GM12865 (cell line): ENCODE data around the gene CHAF1B.

Experiments used
- DNase-seq: peaks from one replicate; pipeline ENCODE4 v3.0.0; 2010; ENCODE audit warnings: low read depth
- H3K4me3 ChIP-seq: 2 replicates; pipeline ENCODE4 v1.5.1; 2011; ENCODE audit warnings: mild to moderate bottlenecking, low read depth, low read length, control low read depth
- TF ChIP-seq, protein P1 (sequence below): IDR thresholded peaks from 2 replicates; pipeline ENCODE4 v1.5.1; 2011; ENCODE audit warnings: low read length, control low read depth, low read depth, inconsistent platforms; ENCODE audit not compliant: insufficient read depth; ENCODE audit errors: missing control alignments

Gene CHAF1B

DNA sequence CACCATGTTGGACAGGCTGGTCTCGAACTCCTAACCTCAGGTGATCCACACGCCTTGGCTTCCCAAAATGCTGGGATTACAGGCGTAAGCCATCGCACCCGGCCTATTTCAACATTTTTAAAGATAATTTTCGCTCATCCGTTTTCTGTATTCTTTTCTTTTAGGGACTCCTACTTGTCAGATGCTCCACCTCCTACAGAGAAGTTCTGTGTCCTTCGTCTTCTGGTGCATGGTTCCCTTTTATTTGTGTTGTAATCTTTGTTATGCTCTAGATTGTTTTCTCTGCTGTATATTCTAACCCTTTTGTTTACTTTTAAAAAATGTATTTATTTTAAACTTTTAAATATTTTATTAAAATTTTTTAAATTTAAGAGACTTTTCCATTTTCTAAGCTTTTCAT is 66.3 kb downstream of the CHAF1B start:
- no peak overlapping the region for H3K4me3 ChIP-seq
- DNase-seq, result no peak
- TF ChIP-seq, protein P1, sequence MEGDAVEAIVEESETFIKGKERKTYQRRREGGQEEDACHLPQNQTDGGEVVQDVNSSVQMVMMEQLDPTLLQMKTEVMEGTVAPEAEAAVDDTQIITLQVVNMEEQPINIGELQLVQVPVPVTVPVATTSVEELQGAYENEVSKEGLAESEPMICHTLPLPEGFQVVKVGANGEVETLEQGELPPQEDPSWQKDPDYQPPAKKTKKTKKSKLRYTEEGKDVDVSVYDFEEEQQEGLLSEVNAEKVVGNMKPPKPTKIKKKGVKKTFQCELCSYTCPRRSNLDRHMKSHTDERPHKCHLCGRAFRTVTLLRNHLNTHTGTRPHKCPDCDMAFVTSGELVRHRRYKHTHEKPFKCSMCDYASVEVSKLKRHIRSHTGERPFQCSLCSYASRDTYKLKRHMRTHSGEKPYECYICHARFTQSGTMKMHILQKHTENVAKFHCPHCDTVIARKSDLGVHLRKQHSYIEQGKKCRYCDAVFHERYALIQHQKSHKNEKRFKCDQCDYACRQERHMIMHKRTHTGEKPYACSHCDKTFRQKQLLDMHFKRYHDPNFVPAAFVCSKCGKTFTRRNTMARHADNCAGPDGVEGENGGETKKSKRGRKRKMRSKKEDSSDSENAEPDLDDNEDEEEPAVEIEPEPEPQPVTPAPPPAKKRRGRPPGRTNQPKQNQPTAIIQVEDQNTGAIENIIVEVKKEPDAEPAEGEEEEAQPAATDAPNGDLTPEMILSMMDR, result no peak

DNA sequence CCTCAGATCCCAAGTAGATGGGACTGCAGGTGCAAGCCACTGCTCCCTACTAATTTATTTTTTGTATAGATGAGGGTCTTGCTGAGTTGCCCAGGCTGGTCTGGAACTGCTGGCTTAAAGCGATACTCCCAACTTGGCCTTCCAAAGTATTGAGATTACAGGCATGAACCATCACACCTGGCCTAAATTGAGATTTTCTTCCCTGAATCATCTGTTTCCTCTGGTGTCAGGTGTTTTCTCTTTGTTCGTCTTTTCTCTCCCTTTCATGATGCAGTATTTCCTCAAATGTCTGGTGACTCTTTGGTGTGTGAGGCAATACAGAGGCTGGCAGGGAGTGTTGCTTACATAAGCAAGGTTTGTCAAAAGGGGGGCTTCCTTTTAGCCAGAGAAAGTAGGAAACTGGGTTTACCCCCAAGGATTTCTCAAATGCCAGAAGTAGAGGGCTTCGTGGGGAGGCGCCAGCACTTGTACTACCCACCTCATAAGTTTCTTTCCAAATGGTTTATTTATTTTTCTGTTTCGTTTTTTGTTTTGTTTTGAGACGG is 67.2 kb downstream of the CHAF1B start:
- no peak overlapping the region for H3K4me3 ChIP-seq
- TF ChIP-seq, protein P1, result no peak
- no peak for DNase-seq

DNA sequence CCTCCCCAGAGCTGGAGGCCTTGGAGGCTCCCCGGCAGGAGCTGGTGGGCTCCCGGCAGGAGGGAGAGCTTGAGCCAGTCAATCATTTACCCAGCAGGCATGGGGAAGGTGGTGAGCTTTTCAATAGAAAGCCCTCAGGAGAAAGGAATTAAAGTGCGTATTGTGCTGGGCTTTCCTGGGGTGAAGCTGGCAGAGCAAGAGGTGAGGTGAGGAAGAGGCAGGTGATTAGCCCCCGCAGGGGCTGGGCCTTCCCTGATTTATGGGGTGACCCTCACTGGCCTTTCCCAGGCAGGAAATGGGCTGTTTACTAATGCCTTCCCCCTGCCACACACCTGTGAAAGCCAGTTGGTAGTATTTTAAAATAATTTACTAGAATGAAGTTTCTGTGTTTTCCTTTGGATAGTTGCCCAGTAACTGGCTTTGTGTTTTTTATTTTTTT is 68.9 kb downstream of the CHAF1B start:
- no peak for DNase-seq
- TF ChIP-seq, protein P1, result no peak
- H3K4me3 ChIP-seq, result no peak overlapping the region

DNA sequence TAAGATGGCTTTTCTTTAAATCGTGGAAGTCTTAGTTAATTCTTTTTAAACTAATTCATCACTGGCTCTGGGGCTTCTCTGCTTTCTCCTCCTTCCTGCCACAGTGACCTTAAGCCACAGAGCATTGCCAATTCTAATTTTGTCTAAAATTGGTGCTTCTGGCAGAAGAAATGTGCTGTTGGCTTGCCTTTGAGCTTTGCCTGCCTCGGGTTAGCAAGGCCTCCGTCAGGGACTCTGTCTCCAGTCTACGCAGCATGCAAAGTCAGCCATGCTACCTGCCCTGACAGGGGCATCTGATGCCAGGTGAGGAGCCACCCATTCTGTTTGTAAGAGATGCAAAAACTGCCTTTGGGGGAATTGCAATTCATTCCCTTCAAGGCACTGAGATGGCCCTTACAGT is 69.5 kb downstream of the CHAF1B start:
- TF ChIP-seq, protein P1, result no peak
- DNase-seq, result no peak
- no peak overlapping the region for H3K4me3 ChIP-seq

DNA sequence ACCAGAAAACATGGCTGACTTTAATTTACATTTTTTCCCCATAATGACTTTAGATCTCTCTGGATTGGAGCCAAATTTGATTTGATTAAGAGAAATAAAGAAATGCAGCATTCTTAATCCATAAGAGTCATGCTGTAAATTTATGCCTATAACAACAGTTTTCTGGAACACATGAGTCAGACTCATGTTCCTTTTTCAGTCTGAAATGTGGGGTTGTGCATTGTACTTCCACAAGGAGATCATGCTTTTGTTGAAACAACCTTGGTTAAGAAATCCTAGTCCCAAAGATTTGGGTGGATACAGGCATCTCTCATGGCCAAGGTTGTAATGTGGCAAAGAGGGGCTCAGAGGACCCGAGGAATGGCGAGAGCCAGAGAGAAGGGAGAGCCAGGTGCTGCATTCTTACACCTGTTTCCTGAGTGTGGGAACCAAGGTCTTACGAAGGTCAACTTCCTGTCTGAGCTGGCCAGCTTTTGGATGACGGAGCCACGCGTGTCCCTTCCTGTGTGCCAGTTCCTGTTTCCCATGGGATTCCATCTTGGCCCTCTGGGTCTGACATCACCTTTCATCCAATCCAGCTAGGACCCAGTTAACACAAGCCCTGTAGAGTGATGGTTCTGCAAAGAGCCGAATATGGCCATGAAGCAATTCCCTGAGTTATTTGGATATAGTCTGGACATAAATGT is 71.7 kb downstream of the CHAF1B start:
- TF ChIP-seq, protein P1, result no peak
- DNase-seq, result peak; percentile 22
- H3K4me3 ChIP-seq, result no peak overlapping the region

DNA sequence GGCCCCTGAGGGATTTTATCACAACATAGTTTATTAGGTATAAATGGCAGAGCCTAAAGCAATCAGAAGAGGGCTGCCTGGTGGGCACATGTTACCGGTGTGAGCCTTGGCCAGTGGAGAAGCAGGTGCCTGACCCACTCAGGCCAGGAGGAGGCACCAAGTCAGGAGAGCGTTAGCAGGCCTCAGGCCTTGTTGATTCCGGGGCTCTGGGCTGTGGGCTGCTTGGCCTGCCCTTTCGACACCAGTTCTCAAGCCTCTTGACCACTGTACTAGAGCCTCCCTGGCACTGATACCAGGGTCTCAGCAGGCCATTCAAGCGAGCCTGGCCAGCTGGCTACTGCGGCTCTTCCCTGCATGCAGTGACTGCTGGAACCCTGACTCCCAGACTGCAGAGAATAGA is 73.9 kb downstream of the CHAF1B start:
- no peak overlapping the region for H3K4me3 ChIP-seq
- TF ChIP-seq, protein P1, result no peak
- DNase-seq, result no peak

DNA sequence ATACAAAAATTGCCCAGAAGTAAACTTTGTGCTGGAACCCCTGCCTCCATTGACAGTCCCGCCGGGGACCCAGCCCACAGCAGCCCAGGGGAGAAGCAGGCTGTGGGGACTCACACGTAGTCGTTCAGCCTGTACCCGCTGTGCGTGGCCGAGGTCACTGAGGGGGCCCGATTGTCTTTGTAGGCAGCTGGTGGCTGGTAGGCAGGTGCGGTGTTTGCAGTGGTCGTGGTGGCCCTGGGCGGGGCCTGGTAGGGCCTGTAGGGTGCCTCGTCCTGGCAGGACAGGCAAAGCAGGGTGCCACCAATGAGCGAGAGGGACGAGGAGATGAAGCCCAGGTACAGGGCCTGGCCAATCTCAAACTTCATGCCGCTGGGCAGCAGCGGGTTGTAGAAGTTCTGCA is 75.7 kb downstream of the CHAF1B start:
- TF ChIP-seq, protein P1, result no peak
- no peak for DNase-seq
- no peak overlapping the region for H3K4me3 ChIP-seq
